BLaER1 treated with 17β-estradiol and CSF1 and Interleukin-3, amounts not matched to agents 10 nM and 100 nM (cell line): ENCODE results near the gene TEKT5.
"Not testable (repeated sequence)": the region's sequence is repeated elsewhere in the genome, so short reads cannot be mapped to it uniquely, and the experiment has no call there.

ENCODE experiments used
- H3K27ac ChIP-seq, 11 experiments: shearing (Covaris generic); formaldehyde crosslinking; 2 replicates each; pipeline ENCODE4 v1.8.1; 2022
- H3K27me3 ChIP-seq, 11 experiments: shearing (Covaris generic); formaldehyde crosslinking; 2 replicates each; pipeline ENCODE4 v1.8.1; 2022
- H3K36me3 ChIP-seq, 11 experiments: shearing (Covaris generic); formaldehyde crosslinking; 2 replicates each; pipeline ENCODE4 v1.8.1; 2022
- H3K4me1 ChIP-seq, 10 experiments: shearing (Covaris generic); formaldehyde crosslinking; 2 replicates each; pipeline ENCODE4 v1.8.1; 2022
- H3K4me2 ChIP-seq, 11 experiments: shearing (Covaris generic); formaldehyde crosslinking; 2 replicates each; pipeline ENCODE4 v1.8.1; 2022
- H3K4me3 ChIP-seq, 10 experiments: shearing (Covaris generic); formaldehyde crosslinking; 2 replicates each; pipeline ENCODE4 v1.8.1; 2022
- H3K9ac ChIP-seq, 11 experiments: shearing (Covaris generic); formaldehyde crosslinking; 2 replicates each; pipeline ENCODE4 v1.8.1; 2022
- H3K9me3 ChIP-seq, 11 experiments: shearing (Covaris generic); formaldehyde crosslinking; replicated peaks in 1 of 11; 2 replicates each; pipeline ENCODE4 v1.8.1; 2022
- H4K20me1 ChIP-seq, 11 experiments: shearing (Covaris generic); formaldehyde crosslinking; 2 replicates each; pipeline ENCODE4 v1.8.1; 2022
- Cebpa-rat ChIP-seq, 11 experiments: shearing (Covaris generic); IDR thresholded peaks; 2 replicates each; pipeline ENCODE4 v1.8.1; 2022

The TEKT5 gene

GRCh38 chr16:10656618-10657017 lies 38.1 kb downstream of the TEKT5 start:
- Histone ChIP-seq H3K27ac (no peak overlapping the region), H3K4me1 (peaks cover 0 to 26% (median 18%) of the 10 kb centered on the region in 10 experiments; a peak in 16 of 20 replicates), H3K4me3 (no peak overlapping the region), H4K20me1 (no peaks in the 10 kb centered on the region), H3K4me2 (no peak overlapping the region), H3K9ac (no peak overlapping the region), H3K36me3 (no peaks in the 10 kb centered on the region), H3K27me3 (no peaks in the 10 kb centered on the region), H3K9me3 (peaks cover 0 to 6% (median 0%) of the 10 kb centered on the region in 11 experiments; a peak in 1 of 22 replicates)
- TF ChIP-seq Cebpa-rat (IDR thresholded peaks at IDR 0.05), result no peak

GRCh38 chr16:10655415-10655977 lies 39.2 kb downstream of the TEKT5 start:
- H3K4me1 ChIP-seq, result peaks cover 0 to 20% (median 15%) of the 10 kb centered on the region in 10 experiments; a peak in 16 of 20 replicates
- TF ChIP-seq Cebpa-rat (IDR thresholded peaks at IDR 0.05), result no peak
- H3K27ac ChIP-seq, result no peak overlapping the region
- H3K9ac ChIP-seq, result no peak overlapping the region
- H3K36me3 ChIP-seq, result no peaks in the 10 kb centered on the region
- no peaks in the 10 kb centered on the region for H3K27me3 ChIP-seq
- H3K4me2 ChIP-seq, result no peak overlapping the region
- H3K4me3 ChIP-seq, result no peak overlapping the region
- H4K20me1 ChIP-seq, result no peaks in the 10 kb centered on the region
- H3K9me3 ChIP-seq, result peaks cover 0 to 6% (median 0%) of the 10 kb centered on the region in 11 experiments; a peak in 1 of 22 replicates

GRCh38 chr16:10654592-10655414 lies 39.9 kb downstream of the TEKT5 start:
- no peak overlapping the region for H3K9ac ChIP-seq

GRCh38 chr16:10652730-10653590 lies 41.8 kb downstream of the TEKT5 start:
- Histone ChIP-seq H4K20me1 (no peaks in the 10 kb centered on the region), H3K4me1 (peaks cover 0 to 5% (median 0%) of the 10 kb centered on the region in 10 experiments; a peak in 3 of 20 replicates), H3K4me2 (no peak overlapping the region), H3K9ac (no peak overlapping the region), H3K4me3 (no peak overlapping the region), H3K27ac (no peak overlapping the region), H3K9me3 (peaks cover 0 to 6% (median 0%) of the 10 kb centered on the region in 11 experiments; a peak in 1 of 22 replicates), H3K27me3 (no peaks in the 10 kb centered on the region), H3K36me3 (no peaks in the 10 kb centered on the region)
- TF ChIP-seq Cebpa-rat (IDR thresholded peaks at IDR 0.05), result no peak

More at GRCh38 chr16:10654592-10655414, 39.9 kb downstream of the TEKT5 start:
- TF ChIP-seq Cebpa-rat (IDR thresholded peaks at IDR 0.05), result no peak
- H3K4me2 ChIP-seq, result no peak overlapping the region
- peaks cover 0 to 6% (median 0%) of the 10 kb centered on the region in 11 experiments; a peak in 1 of 22 replicates for H3K9me3 ChIP-seq
- no peak overlapping the region for H3K4me3 ChIP-seq
- no peaks in the 10 kb centered on the region for H3K27me3 ChIP-seq
- no peaks in the 10 kb centered on the region for H3K36me3 ChIP-seq
- H3K4me1 ChIP-seq, result peaks cover 0 to 15% (median 12%) of the 10 kb centered on the region in 10 experiments; a peak in 16 of 20 replicates
- H4K20me1 ChIP-seq, result no peaks in the 10 kb centered on the region
- no peak overlapping the region for H3K27ac ChIP-seq

- not testable (repeated sequence) for H3K27me3 ChIP-seq, H3K4me1 ChIP-seq, H3K9me3 ChIP-seq, H3K4me3 ChIP-seq, H3K27ac ChIP-seq, H4K20me1 ChIP-seq, H3K4me2 ChIP-seq, H3K36me3 ChIP-seq, H3K9ac ChIP-seq
These were observed 45.6 kb downstream of the TEKT5 start for GRCh38 chr16:10649098-10649497.

GRCh38 chr16:10647721-10648296 lies 46.9 kb downstream of the TEKT5 start:
- no peaks in the 10 kb centered on the region for H3K36me3 ChIP-seq
- H3K9me3 ChIP-seq, result no peaks in the 10 kb centered on the region
- H3K27ac ChIP-seq, result no peak overlapping the region
- H3K4me3 ChIP-seq, result no peak overlapping the region
- H3K9ac ChIP-seq, result no peak overlapping the region
- no peaks in the 10 kb centered on the region for H4K20me1 ChIP-seq
- peaks cover 0 to under 1% (median 0%) of the 10 kb centered on the region in 10 experiments; a peak in 1 of 20 replicates for H3K4me1 ChIP-seq
- no peak overlapping the region for H3K4me2 ChIP-seq
- TF ChIP-seq Cebpa-rat (IDR thresholded peaks at IDR 0.05), result no peak
- H3K27me3 ChIP-seq, result no peaks in the 10 kb centered on the region

- Histone ChIP-seq H3K9me3 (no peaks in the 10 kb centered on the region), H3K4me2 (no peak overlapping the region), H3K4me3 (no peak overlapping the region), H3K27ac (no peak overlapping the region), H3K36me3 (no peaks in the 10 kb centered on the region), H3K4me1 (no peaks in the 10 kb centered on the region), H3K27me3 (no peaks in the 10 kb centered on the region), H3K9ac (no peak overlapping the region), H4K20me1 (no peaks in the 10 kb centered on the region)
- no peak for TF ChIP-seq Cebpa-rat (IDR thresholded peaks at IDR 0.05)
These were observed 47.4 kb downstream of the TEKT5 start for GRCh38 chr16:10647264-10647720.

- Histone ChIP-seq H3K4me2 (no peak overlapping the region), H3K36me3 (no peaks in the 10 kb centered on the region), H3K4me3 (no peak overlapping the region), H3K27me3 (no peaks in the 10 kb centered on the region), H3K9ac (no peak overlapping the region), H3K27ac (no peak overlapping the region), H4K20me1 (no peaks in the 10 kb centered on the region), H3K9me3 (0 out of 22 replicates have a peak, but pooled peaks cover 0 to 3% (median 0%) of the 10 kb centered on the region in 11 experiments), H3K4me1 (no peaks in the 10 kb centered on the region)
- TF ChIP-seq Cebpa-rat (IDR thresholded peaks at IDR 0.05), result no peak
These were observed 48.0 kb downstream of the TEKT5 start for GRCh38 chr16:10646581-10647263.
